Stimulated activated naive CD8-positive, alpha-beta T cell treated with anti-CD3 and anti-CD28 coated beads, Interleukin-15, Interleukin-2, amounts not matched to agents 100 ng/mL and 50 ng/mL, for 24 hours (primary cell): ENCODE data around the gene WRNIP1.
"Not testable (repeated sequence)": the region's sequence is repeated elsewhere in the genome, so short reads cannot be mapped to it uniquely, and the experiment has no call there.

ENCODE experiments used
- H3K27ac Mint-ChIP-seq: one replicate; pipeline ENCODE4 v1.8.0; 2021; ENCODE audit warnings: mild to moderate bottlenecking, mixed read lengths
- H3K27me3 Mint-ChIP-seq: one replicate; pipeline ENCODE4 v1.8.0; 2021; ENCODE audit warnings: mixed read lengths
- H3K36me3 Mint-ChIP-seq: one replicate; pipeline ENCODE4 v1.8.0; 2021; ENCODE audit warnings: low read depth, mixed read lengths
- H3K4me1 Mint-ChIP-seq: one replicate; pipeline ENCODE4 v1.8.0; 2021; ENCODE audit warnings: low read depth, mixed read lengths
- H3K4me3 Mint-ChIP-seq: one replicate; pipeline ENCODE4 v1.8.0; 2021; ENCODE audit warnings: mild to moderate bottlenecking, mixed read lengths
- H3K9me3 Mint-ChIP-seq: one replicate; pipeline ENCODE4 v1.8.0; 2021; ENCODE audit warnings: mixed read lengths

Gene WRNIP1

GRCh38 chr6:2750832-2751231, 14.4 kb upstream of the WRNIP1 start, which contains the start of gene MYLK4:
Gene MYLK4, minus strand, starts transcription at chr6:2750922. Its CDS starts 1,628 bp downstream, at chr6:2749294.
- Mint-ChIP-seq H3K4me3 (no peak within 1 kb of the TSS), H3K36me3 (no peaks in the 10 kb centered on the region), H3K27me3 (peaks cover 19% of the 10 kb centered on the region), H3K27ac (no peak within 1 kb of the TSS), H3K9me3 (no peaks in the 10 kb centered on the region), H3K4me1 (peaks cover 13% of the 10 kb centered on the region)

GRCh38 chr6:2751871-2752270, 13.3 kb upstream of the WRNIP1 start:
- H3K9me3 Mint-ChIP-seq: no peaks in the 10 kb centered on the region
- H3K4me1 Mint-ChIP-seq: peaks cover 13% of the 10 kb centered on the region
- H3K36me3 Mint-ChIP-seq: no peaks in the 10 kb centered on the region
- H3K4me3 Mint-ChIP-seq: no peak overlapping the region
- H3K27ac Mint-ChIP-seq: no peak overlapping the region
- peaks cover 26% of the 10 kb centered on the region for H3K27me3 Mint-ChIP-seq

- Mint-ChIP-seq H3K36me3 (no peaks in the 10 kb centered on the region), H3K27me3 (peaks cover 26% of the 10 kb centered on the region), H3K4me1 (peaks cover 13% of the 10 kb centered on the region), H3K4me3 (no peak overlapping the region), H3K9me3 (no peaks in the 10 kb centered on the region), H3K27ac (no peak overlapping the region)
Observed at GRCh38 chr6:2752477-2753109, 12.6 kb upstream of the WRNIP1 start.

GRCh38 chr6:2753110-2753489, 12.1 kb upstream of the WRNIP1 start:
- Mint-ChIP-seq H3K4me1 (peaks cover 13% of the 10 kb centered on the region), H3K9me3 (no peaks in the 10 kb centered on the region), H3K27ac (no peak overlapping the region), H3K36me3 (no peaks in the 10 kb centered on the region), H3K27me3 (peaks cover 26% of the 10 kb centered on the region), H3K4me3 (no peak overlapping the region)

GRCh38 chr6:2753743-2754142, 11.4 kb upstream of the WRNIP1 start:
- no peak overlapping the region for H3K4me3 Mint-ChIP-seq
- no peaks in the 10 kb centered on the region for H3K9me3 Mint-ChIP-seq
- H3K36me3 Mint-ChIP-seq: no peaks in the 10 kb centered on the region

GRCh38 chr6:2754393-2754792, 10.8 kb upstream of the WRNIP1 start:
- Mint-ChIP-seq H3K9me3 (no peaks in the 10 kb centered on the region), H3K36me3 (no peaks in the 10 kb centered on the region), H3K27me3 (peaks cover 26% of the 10 kb centered on the region), H3K4me1 (peaks cover 13% of the 10 kb centered on the region), H3K4me3 (no peak overlapping the region), H3K27ac (no peak overlapping the region)

More at GRCh38 chr6:2753743-2754142, 11.4 kb upstream of the WRNIP1 start:
- H3K4me1 Mint-ChIP-seq: peaks cover 13% of the 10 kb centered on the region
- H3K27ac Mint-ChIP-seq: no peak overlapping the region
- peaks cover 26% of the 10 kb centered on the region for H3K27me3 Mint-ChIP-seq

DNA sequence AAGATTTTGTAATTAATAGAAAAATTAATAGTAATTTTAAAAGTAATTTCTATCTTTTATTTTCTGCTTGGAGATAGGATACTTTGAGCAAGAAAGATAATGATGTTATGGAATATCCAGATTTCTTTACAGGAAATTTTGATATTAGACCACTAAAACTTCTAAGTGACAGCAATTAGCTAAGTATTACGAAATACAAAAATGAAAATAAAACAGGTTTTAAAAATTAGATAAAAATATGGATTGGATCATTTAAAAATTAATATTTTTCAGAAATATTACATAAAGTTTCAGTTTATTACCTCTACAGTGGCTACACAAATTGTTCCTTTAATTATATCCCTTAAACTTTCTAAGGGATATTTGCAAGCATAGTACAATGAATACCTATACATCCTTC, 10.3 kb upstream of the WRNIP1 start:
- Mint-ChIP-seq H3K4me3 (no peak overlapping the region), H3K4me1 (peaks cover 13% of the 10 kb centered on the region), H3K27me3 (peaks cover 26% of the 10 kb centered on the region), H3K36me3 (no peaks in the 10 kb centered on the region), H3K9me3 (no peaks in the 10 kb centered on the region), H3K27ac (no peak overlapping the region)

- Mint-ChIP-seq H3K4me1 (peaks cover 13% of the 10 kb centered on the region), H3K9me3 (no peaks in the 10 kb centered on the region), H3K4me3 (no peak overlapping the region), H3K27me3 (peaks cover 26% of the 10 kb centered on the region), H3K27ac (no peak overlapping the region), H3K36me3 (no peaks in the 10 kb centered on the region)
Observed at GRCh38 chr6:2755456-2755855, 9.7 kb upstream of the WRNIP1 start.

DNA sequence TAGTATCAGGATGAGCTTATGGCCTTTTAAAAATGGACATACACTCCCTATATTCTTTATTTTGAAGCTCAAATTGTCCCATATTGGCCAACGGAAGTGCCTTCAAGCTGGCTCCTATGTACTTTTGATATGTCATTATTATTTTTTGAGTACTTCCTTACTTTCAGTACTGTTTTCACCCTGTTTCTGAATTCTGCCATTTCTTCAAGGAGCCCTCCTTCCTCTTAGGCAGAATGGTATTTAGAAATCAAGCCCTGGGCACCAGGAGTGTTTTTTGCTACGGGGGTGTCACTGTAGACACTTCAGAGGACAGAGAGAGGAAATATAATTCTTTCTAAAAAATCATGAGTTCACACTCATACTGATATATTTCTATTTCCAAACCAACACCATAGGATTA, 9.0 kb upstream of the WRNIP1 start:
- no peaks in the 10 kb centered on the region for H3K9me3 Mint-ChIP-seq
- no peaks in the 10 kb centered on the region for H3K36me3 Mint-ChIP-seq
- peaks cover 20% of the 10 kb centered on the region for H3K27me3 Mint-ChIP-seq
- H3K4me3 Mint-ChIP-seq: no peak overlapping the region
- H3K27ac Mint-ChIP-seq: no peak overlapping the region
- peaks cover 21% of the 10 kb centered on the region for H3K4me1 Mint-ChIP-seq

- Mint-ChIP-seq H3K9me3 (no peaks in the 10 kb centered on the region), H3K4me1 (peaks cover 23% of the 10 kb centered on the region), H3K4me3 (no peak overlapping the region), H3K27me3 (peaks cover 18% of the 10 kb centered on the region), H3K27ac (no peak overlapping the region), H3K36me3 (no peaks in the 10 kb centered on the region)
Observed at GRCh38 chr6:2756687-2757224, 8.4 kb upstream of the WRNIP1 start.

DNA sequence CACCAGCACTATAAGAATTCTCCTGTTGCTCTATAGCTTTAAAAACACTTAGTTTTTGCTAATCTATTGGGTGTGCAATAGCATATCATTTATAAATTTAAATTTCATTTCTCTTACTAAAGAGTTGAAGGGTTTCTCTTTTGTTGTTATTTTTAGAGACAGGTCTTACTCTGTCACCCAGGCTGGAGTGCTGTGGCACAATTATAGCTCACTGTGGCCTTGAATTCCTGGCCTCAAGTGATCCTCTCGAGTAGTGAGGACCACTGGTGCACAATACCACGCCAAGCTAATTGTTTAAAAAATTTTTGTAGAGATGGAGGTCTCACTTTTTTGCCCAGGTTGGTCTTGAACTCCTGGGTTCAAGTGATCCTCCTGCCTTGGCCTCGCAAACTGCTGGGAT, 6.2 kb upstream of the WRNIP1 start:
- Mint-ChIP-seq H3K9me3 (no peaks in the 10 kb centered on the region), H3K4me3 (no peak overlapping the region), H3K27me3 (peaks cover 13% of the 10 kb centered on the region), H3K27ac (no peak overlapping the region), H3K4me1 (peaks cover 11% of the 10 kb centered on the region), H3K36me3 (no peaks in the 10 kb centered on the region)

DNA sequence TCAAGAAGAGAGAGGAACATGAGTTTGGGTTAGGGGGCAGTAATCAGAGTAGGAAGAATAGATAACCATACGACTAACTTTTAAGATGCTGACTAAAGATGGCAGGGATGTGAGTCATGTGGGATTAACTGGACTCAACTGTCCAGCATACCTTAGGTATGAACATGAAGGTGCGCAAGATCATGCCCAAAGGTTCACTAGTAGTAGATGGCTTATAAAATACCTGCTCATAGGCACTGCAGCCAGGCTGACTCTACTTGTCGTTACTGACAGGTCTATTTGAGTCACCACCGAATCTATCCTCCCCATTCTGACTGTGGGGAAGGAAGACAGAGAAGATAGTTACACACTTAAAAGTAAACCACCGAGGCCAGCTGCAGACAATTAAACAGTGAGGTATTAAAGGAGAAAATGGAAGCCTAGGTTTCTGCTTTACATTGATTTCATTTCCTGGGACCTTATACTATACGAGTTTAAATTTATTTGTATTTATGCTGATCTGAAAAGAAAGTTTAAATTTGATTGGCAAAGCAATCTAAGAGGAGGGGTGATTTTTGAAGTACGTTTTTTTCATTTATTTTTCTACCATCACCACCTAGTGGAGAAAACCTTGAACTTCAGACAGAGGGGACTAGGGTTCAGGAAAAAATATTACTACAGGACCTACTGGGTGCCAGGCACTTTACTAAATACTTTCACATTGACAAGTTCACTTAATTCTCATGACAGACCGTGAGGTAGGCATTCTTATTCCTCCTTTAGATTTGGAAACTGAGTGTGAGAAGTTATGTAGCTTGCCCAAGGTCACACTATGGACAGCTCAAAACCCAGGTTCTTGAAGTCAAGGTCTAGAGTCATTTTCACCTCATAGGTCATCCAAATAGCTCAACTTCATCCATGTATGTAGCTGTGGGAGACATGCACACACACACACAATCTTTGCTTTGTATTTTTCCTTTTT, 4.0 kb upstream of the WRNIP1 start:
- Mint-ChIP-seq H3K36me3 (no peaks in the 10 kb centered on the region), H3K27ac (peak overlapping the region; percentile 14), H3K9me3 (no peaks in the 10 kb centered on the region), H3K4me1 (peaks cover 21% of the 10 kb centered on the region), H3K27me3 (peaks cover 3% of the 10 kb centered on the region), H3K4me3 (peak overlapping the region; percentile 66)

DNA sequence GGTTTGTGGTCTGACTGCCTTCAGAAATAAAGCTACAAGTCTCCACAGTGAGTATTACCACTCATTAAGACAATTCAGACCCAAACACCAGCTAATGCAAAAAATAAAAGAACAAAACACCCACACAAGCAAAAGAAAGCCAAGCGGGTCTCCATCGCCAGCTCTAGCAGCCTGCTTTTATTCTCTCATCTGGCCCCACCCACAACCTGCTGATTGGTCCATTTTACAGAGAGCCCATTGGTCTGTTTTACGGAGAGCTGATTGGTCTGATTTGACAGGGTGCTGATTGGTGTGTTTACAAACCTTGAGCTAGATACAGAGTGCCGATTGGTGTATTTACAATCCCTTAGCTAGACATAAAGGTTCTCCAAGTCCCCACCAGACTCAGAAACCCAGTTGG, 2.3 kb upstream of the WRNIP1 start:
- H3K36me3 Mint-ChIP-seq: peaks cover 10% of the 10 kb centered on the region
- not testable (repeated sequence) for H3K27ac Mint-ChIP-seq, H3K4me3 Mint-ChIP-seq, H3K27me3 Mint-ChIP-seq, H3K9me3 Mint-ChIP-seq
- peaks cover 31% of the 10 kb centered on the region for H3K4me1 Mint-ChIP-seq

DNA sequence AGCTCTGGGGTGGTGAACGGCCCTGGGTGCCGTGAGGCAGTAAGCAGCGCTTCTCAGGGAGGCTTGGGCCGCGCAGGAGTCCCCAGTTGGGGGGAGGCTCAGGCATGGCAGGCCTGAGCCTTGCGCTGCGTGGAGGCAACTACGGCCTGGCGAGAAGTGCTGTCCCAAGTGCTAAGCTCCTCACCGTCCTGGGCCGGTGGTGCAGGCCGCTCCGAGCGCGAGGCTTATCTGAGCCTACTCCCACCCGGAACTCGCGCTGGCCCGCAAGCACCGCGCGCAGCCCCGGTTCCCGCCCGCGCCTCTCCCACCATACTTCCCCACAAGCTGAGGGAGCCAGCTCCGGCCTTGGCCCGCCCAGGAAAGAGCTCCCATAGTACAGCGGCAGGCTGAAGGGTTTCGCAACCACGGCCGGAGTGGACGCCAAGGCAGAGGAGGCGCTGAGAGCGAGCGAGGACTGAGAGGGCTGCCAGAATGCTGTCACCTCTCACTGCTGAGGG, 1.8 kb upstream of the WRNIP1 start:
- H3K9me3 Mint-ChIP-seq: no peaks in the 10 kb centered on the region
- H3K4me1 Mint-ChIP-seq: peaks cover 37% of the 10 kb centered on the region
- no peak overlapping the region for H3K27ac Mint-ChIP-seq
- H3K4me3 Mint-ChIP-seq: peak overlapping the region; percentile 20
- no peaks in the 10 kb centered on the region for H3K27me3 Mint-ChIP-seq
- H3K36me3 Mint-ChIP-seq: peaks cover 14% of the 10 kb centered on the region
